Measurements from ENCODE around the gene TBCEL. TPM values are rescaled to one million over a fixed set of nuclear protein-coding genes. Genes with fewer than 3 reads are reported as not detected.

Gene TBCEL
- total RNA-seq, 1 donor from 2014 or later = 31.2 TPM

GRCh38 chr11:121058941-121059340, 35.0 kb downstream of the TBCEL start:
- no peaks in the 10 kb centered on the region for H3K4me1 Mint-ChIP-seq (ENCODE audit: unreplicated experiment)
- peaks cover 5% of the 10 kb centered on the region for H3K36me3 Mint-ChIP-seq (ENCODE audit: low read depth, unreplicated experiment)
- no peaks in the 10 kb centered on the region for H3K27me3 Mint-ChIP-seq (ENCODE audit: unreplicated experiment)
- H3K27ac Mint-ChIP-seq (ENCODE audit: unreplicated experiment) = no peak overlapping the region
- TF ChIP-seq CTCF (IDR thresholded peaks at IDR 0.05; ENCODE audit: unreplicated experiment) = no peak
- no peaks in the 10 kb centered on the region for H3K9me3 Mint-ChIP-seq (ENCODE audit: unreplicated experiment)
- no peak overlapping the region for H3K4me3 Mint-ChIP-seq (ENCODE audit: unreplicated experiment)
- DNase-seq (ENCODE audit: low spot score) = no peak

- H3K36me3 Mint-ChIP-seq (ENCODE audit: low read depth, unreplicated experiment) = peaks cover 5% of the 10 kb centered on the region
- H3K9me3 Mint-ChIP-seq (ENCODE audit: unreplicated experiment) = no peaks in the 10 kb centered on the region
- DNase-seq (ENCODE audit: low spot score) = no peak
- H3K4me1 Mint-ChIP-seq (ENCODE audit: unreplicated experiment) = no peaks in the 10 kb centered on the region
- no peak overlapping the region for H3K27ac Mint-ChIP-seq (ENCODE audit: unreplicated experiment)
- TF ChIP-seq CTCF (IDR thresholded peaks at IDR 0.05; ENCODE audit: unreplicated experiment) = no peak
- H3K27me3 Mint-ChIP-seq (ENCODE audit: unreplicated experiment) = no peaks in the 10 kb centered on the region
- H3K4me3 Mint-ChIP-seq (ENCODE audit: unreplicated experiment) = no peak overlapping the region
Observed at GRCh38 chr11:121059605-121060004, 35.7 kb downstream of the TBCEL start.

GRCh38 chr11:121063728-121064127, 39.8 kb downstream of the TBCEL start:
- Mint-ChIP-seq H3K27me3 (ENCODE audit: unreplicated experiment) (no peaks in the 10 kb centered on the region), H3K4me3 (ENCODE audit: unreplicated experiment) (no peak overlapping the region), H3K4me1 (ENCODE audit: unreplicated experiment) (no peaks in the 10 kb centered on the region), H3K9me3 (ENCODE audit: unreplicated experiment) (no peaks in the 10 kb centered on the region), H3K36me3 (ENCODE audit: low read depth, unreplicated experiment) (peaks cover 13% of the 10 kb centered on the region), H3K27ac (ENCODE audit: unreplicated experiment) (no peak overlapping the region)
- DNase-seq (ENCODE audit: low spot score) = peak; percentile 8
- TF ChIP-seq CTCF (IDR thresholded peaks at IDR 0.05; ENCODE audit: unreplicated experiment) = peak; percentile 89

GRCh38 chr11:121066623-121067022, 42.7 kb downstream of the TBCEL start:
- H3K4me3 Mint-ChIP-seq (ENCODE audit: unreplicated experiment) = no peak overlapping the region
- H3K9me3 Mint-ChIP-seq (ENCODE audit: unreplicated experiment) = no peaks in the 10 kb centered on the region
- H3K4me1 Mint-ChIP-seq (ENCODE audit: unreplicated experiment) = peaks cover 6% of the 10 kb centered on the region
- no peaks in the 10 kb centered on the region for H3K27me3 Mint-ChIP-seq (ENCODE audit: unreplicated experiment)
- TF ChIP-seq CTCF (IDR thresholded peaks at IDR 0.05; ENCODE audit: unreplicated experiment) = no peak
- peaks cover 25% of the 10 kb centered on the region for H3K36me3 Mint-ChIP-seq (ENCODE audit: low read depth, unreplicated experiment)
- no peak overlapping the region for H3K27ac Mint-ChIP-seq (ENCODE audit: unreplicated experiment)
- no peak for DNase-seq (ENCODE audit: low spot score)

GRCh38 chr11:121067026-121067425, 43.1 kb downstream of the TBCEL start:
- H3K9me3 Mint-ChIP-seq (ENCODE audit: unreplicated experiment) = no peaks in the 10 kb centered on the region
- DNase-seq (ENCODE audit: low spot score) = no peak
- no peak overlapping the region for H3K27ac Mint-ChIP-seq (ENCODE audit: unreplicated experiment)
- no peaks in the 10 kb centered on the region for H3K27me3 Mint-ChIP-seq (ENCODE audit: unreplicated experiment)
- no peak for TF ChIP-seq CTCF (IDR thresholded peaks at IDR 0.05; ENCODE audit: unreplicated experiment)
- peaks cover 10% of the 10 kb centered on the region for H3K4me1 Mint-ChIP-seq (ENCODE audit: unreplicated experiment)
- H3K4me3 Mint-ChIP-seq (ENCODE audit: unreplicated experiment) = no peak overlapping the region
- H3K36me3 Mint-ChIP-seq (ENCODE audit: low read depth, unreplicated experiment) = peaks cover 25% of the 10 kb centered on the region
